ENCODE data around the gene RCBTB1.

GRCh38 chr13:49571299-49572240, 13.8 kb downstream of the RCBTB1 start:
- TF ChIP-seq CTCF (IDR thresholded peaks at IDR 0.05) (no peak), POLR2A (IDR thresholded peaks at IDR 0.05) (no peak)
